ENCODE measurements around the gene NCMAP. TPM values are rescaled to one million over a fixed set of nuclear protein-coding genes. Genes with fewer than 3 reads are reported as not detected.
"Not testable (repeated sequence)": the region's sequence is repeated elsewhere in the genome, so short reads cannot be mapped to it uniquely, and the experiment has no call there.

The NCMAP gene
- total and polyA plus RNA-seq, 2 donors (not counting 1 experiment from before 2014, with no cell fraction given) = not detected

GRCh38 chr1:24516506-24516905 lies 39.4 kb upstream of the NCMAP start:
- H3K4me1 ChIP-seq (ENCODE audit: control insufficient read depth, extremely low read depth, insufficient read depth, low read length) = no peaks in the 10 kb centered on the region
- H3K9ac ChIP-seq (ENCODE audit: insufficient read depth, low read length) = no peak overlapping the region
- H3K27ac ChIP-seq (ENCODE audit: insufficient read depth, low read length) = no peak overlapping the region
- no peak overlapping the region for H2AFZ ChIP-seq (ENCODE audit: low read length)
- no peaks in the 10 kb centered on the region for H3K36me3 ChIP-seq (ENCODE audit: control insufficient read depth, insufficient read depth, low read length)
- no peaks in the 10 kb centered on the region for H3K9me3 ChIP-seq (ENCODE audit: control insufficient read depth, insufficient read depth, low read depth, low read length)
- no peaks in the 10 kb centered on the region for H3K27me3 ChIP-seq (ENCODE audit: control insufficient read depth, insufficient read depth, low read length)
- TF ChIP-seq CTCF (conservative IDR thresholded peaks at IDR 0.05 in 1 of 2, IDR thresholded peaks at IDR 0.05 in 1 of 2; ENCODE audit: low read depth in 1 of 2, low read length in 2 of 2) (no peak), EZH2 (IDR thresholded peaks at IDR 0.05; ENCODE audit: low read length, missing control alignments) (no peak)
- H3K4me2 ChIP-seq (ENCODE audit: extremely low read depth, insufficient read depth, low read length) = no peak overlapping the region
- no peak overlapping the region for H3K4me3 ChIP-seq (replicated peaks in 1 of 4; ENCODE audit: control extremely low read depth in 1 of 4, insufficient read depth in 1 of 4, low read depth in 3 of 4, low read length in 4 of 4)
- no peak for DNase-seq (ENCODE audit: low read depth in 2 of 2)
- H3K79me2 ChIP-seq (ENCODE audit: control insufficient read depth, insufficient read depth, low read length) = no peaks in the 10 kb centered on the region
- no peaks in the 10 kb centered on the region for H4K20me1 ChIP-seq (ENCODE audit: control insufficient read depth, extremely low read depth, insufficient read depth, low read length)

GRCh38 chr1:24517898-24518297 lies 38.0 kb upstream of the NCMAP start:
- H4K20me1 ChIP-seq (ENCODE audit: control insufficient read depth, extremely low read depth, insufficient read depth, low read length) = no peaks in the 10 kb centered on the region
- H3K27ac ChIP-seq (ENCODE audit: insufficient read depth, low read length) = no peak overlapping the region
- H3K9ac ChIP-seq (ENCODE audit: insufficient read depth, low read length) = no peak overlapping the region
- H3K9me3 ChIP-seq (ENCODE audit: control insufficient read depth, insufficient read depth, low read depth, low read length) = no peaks in the 10 kb centered on the region
- TF ChIP-seq CTCF (conservative IDR thresholded peaks at IDR 0.05 in 1 of 2, IDR thresholded peaks at IDR 0.05 in 1 of 2; ENCODE audit: low read depth in 1 of 2, low read length in 2 of 2) = no peak
- TF ChIP-seq EZH2 (IDR thresholded peaks at IDR 0.05; ENCODE audit: low read length, missing control alignments) = no peak
- no peaks in the 10 kb centered on the region for H3K4me1 ChIP-seq (ENCODE audit: control insufficient read depth, extremely low read depth, insufficient read depth, low read length)
- H3K79me2 ChIP-seq (ENCODE audit: control insufficient read depth, insufficient read depth, low read length) = no peaks in the 10 kb centered on the region
- H3K36me3 ChIP-seq (ENCODE audit: control insufficient read depth, insufficient read depth, low read length) = no peaks in the 10 kb centered on the region
- DNase-seq (ENCODE audit: low read depth in 2 of 2) = no peak
- no peaks in the 10 kb centered on the region for H3K27me3 ChIP-seq (ENCODE audit: control insufficient read depth, insufficient read depth, low read length)
- no peak overlapping the region for H3K4me2 ChIP-seq (ENCODE audit: extremely low read depth, insufficient read depth, low read length)
- H2AFZ ChIP-seq (ENCODE audit: low read length) = no peak overlapping the region
- no peak overlapping the region for H3K4me3 ChIP-seq (replicated peaks in 1 of 4; ENCODE audit: control extremely low read depth in 1 of 4, insufficient read depth in 1 of 4, low read depth in 3 of 4, low read length in 4 of 4)

GRCh38 chr1:24520282-24520681 lies 35.6 kb upstream of the NCMAP start:
- not testable (repeated sequence) for DNase-seq (ENCODE audit: low read depth in 2 of 2); H3K27ac ChIP-seq (ENCODE audit: insufficient read depth, low read length); H3K9me3 ChIP-seq (ENCODE audit: control insufficient read depth, insufficient read depth, low read depth, low read length); H3K79me2 ChIP-seq (ENCODE audit: control insufficient read depth, insufficient read depth, low read length); H3K4me1 ChIP-seq (ENCODE audit: control insufficient read depth, extremely low read depth, insufficient read depth, low read length); H3K36me3 ChIP-seq (ENCODE audit: control insufficient read depth, insufficient read depth, low read length); H3K27me3 ChIP-seq (ENCODE audit: control insufficient read depth, insufficient read depth, low read length); H4K20me1 ChIP-seq (ENCODE audit: control insufficient read depth, extremely low read depth, insufficient read depth, low read length); H3K9ac ChIP-seq (ENCODE audit: insufficient read depth, low read length); H3K4me3 ChIP-seq (replicated peaks in 1 of 4; ENCODE audit: control extremely low read depth in 1 of 4, insufficient read depth in 1 of 4, low read depth in 3 of 4, low read length in 4 of 4); H2AFZ ChIP-seq (ENCODE audit: low read length); H3K4me2 ChIP-seq (ENCODE audit: extremely low read depth, insufficient read depth, low read length)

Data from fibroblast of lung (primary cell).